ENCODE measurements around the gene AKAP13.

DNA sequence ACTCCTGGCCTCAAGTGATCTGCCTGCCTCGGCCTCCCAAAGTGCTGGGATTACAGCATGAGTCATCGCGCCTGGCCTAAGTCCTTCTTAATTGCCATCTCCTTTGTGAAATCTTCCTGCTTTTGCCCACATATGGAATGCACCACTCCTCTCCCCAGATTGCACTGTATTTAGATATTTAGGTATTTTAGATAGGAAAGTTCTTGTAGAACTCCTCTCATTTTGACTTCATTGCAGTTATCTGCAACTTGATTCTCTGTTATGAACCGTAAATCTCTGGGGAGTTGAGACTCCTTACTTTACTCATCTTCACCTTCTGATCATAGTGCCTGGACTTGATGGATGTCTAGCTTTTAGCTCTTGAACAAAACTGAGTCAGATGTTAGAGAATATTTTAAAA is 150.7 kb downstream of the AKAP13 start:
- TF ChIP-seq, protein P1, sequence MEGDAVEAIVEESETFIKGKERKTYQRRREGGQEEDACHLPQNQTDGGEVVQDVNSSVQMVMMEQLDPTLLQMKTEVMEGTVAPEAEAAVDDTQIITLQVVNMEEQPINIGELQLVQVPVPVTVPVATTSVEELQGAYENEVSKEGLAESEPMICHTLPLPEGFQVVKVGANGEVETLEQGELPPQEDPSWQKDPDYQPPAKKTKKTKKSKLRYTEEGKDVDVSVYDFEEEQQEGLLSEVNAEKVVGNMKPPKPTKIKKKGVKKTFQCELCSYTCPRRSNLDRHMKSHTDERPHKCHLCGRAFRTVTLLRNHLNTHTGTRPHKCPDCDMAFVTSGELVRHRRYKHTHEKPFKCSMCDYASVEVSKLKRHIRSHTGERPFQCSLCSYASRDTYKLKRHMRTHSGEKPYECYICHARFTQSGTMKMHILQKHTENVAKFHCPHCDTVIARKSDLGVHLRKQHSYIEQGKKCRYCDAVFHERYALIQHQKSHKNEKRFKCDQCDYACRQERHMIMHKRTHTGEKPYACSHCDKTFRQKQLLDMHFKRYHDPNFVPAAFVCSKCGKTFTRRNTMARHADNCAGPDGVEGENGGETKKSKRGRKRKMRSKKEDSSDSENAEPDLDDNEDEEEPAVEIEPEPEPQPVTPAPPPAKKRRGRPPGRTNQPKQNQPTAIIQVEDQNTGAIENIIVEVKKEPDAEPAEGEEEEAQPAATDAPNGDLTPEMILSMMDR (IDR thresholded peaks at IDR 0.05) = no peak
- no peak for TF ChIP-seq POLR2AphosphoS5 (IDR thresholded peaks at IDR 0.05; ENCODE audit: low read depth, low read length)
- TF ChIP-seq, protein P2, sequence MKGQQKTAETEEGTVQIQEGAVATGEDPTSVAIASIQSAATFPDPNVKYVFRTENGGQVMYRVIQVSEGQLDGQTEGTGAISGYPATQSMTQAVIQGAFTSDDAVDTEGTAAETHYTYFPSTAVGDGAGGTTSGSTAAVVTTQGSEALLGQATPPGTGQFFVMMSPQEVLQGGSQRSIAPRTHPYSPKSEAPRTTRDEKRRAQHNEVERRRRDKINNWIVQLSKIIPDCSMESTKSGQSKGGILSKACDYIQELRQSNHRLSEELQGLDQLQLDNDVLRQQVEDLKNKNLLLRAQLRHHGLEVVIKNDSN (IDR thresholded peaks at IDR 0.05; ENCODE audit: borderline replicate concordance, low read depth) = no peak
- TF ChIP-seq YY1 (IDR thresholded peaks at IDR 0.05; ENCODE audit: low read depth) = no peak
- TF ChIP-seq NFIC (IDR thresholded peaks at IDR 0.05; ENCODE audit: borderline replicate concordance) = no peak
- TF ChIP-seq SMC3 (IDR thresholded peaks at IDR 0.05; ENCODE audit: low read depth, low read length) = no peak
- TF ChIP-seq ELF1 (IDR thresholded peaks at IDR 0.05) = no peak
- no peak for TF ChIP-seq FOXM1 (IDR thresholded peaks at IDR 0.05; ENCODE audit: low read depth)
- no peak for TF ChIP-seq EZH2phosphoT487 (IDR thresholded peaks at IDR 0.05; ENCODE audit: borderline replicate concordance, low read depth)
- TF ChIP-seq, protein P3, sequence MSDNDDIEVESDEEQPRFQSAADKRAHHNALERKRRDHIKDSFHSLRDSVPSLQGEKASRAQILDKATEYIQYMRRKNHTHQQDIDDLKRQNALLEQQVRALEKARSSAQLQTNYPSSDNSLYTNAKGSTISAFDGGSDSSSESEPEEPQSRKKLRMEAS (IDR thresholded peaks at IDR 0.05; ENCODE audit: low read depth) = no peak

Measured in SK-N-SH (cell line).